ENCODE results near the gene FAM50A. TPM values are rescaled to one million over a fixed set of nuclear protein-coding genes. Genes with fewer than 3 reads are reported as not detected.

FAM50A gene
- total RNA-seq, 1 donor from 2014 or later: 57.6 TPM

DNA sequence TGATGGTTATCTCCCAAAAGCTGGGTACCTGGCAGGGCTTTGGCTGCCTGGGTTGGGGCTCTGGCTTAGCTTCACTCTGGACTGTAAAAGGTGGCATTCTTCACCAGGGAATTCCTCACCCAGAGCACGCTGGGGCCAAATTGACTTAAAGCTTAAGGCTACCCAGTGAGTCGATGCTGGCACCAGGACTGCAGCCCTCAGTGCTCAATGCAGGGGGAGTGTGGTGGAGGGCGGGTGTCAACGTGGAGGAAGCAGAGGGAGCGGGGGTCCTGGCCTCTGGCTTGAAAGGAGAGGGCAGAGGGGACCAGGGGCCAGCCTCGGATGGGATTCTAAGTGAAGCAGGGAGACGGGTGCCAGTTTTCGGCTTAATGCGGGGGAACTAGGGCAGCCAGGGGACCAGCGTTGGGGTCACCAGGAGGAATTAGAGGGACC lies 446 bp upstream of the FAM50A start:
- Mint-ChIP-seq H3K4me3 (peak overlapping the region; percentile 71), H3K9me3 (no peaks in the 10 kb centered on the region), H3K27ac (peak overlapping the region; percentile 88), H3K4me1 (peaks cover 3% of the 10 kb centered on the region), H3K27me3 (ENCODE audit: low read depth) (no peaks in the 10 kb centered on the region), H3K36me3 (peaks cover 11% of the 10 kb centered on the region)
- no peak for DNase-seq (ENCODE audit: low spot score in 2 of 2, unreplicated experiment in 2 of 2)
- TF ChIP-seq, protein P1, sequence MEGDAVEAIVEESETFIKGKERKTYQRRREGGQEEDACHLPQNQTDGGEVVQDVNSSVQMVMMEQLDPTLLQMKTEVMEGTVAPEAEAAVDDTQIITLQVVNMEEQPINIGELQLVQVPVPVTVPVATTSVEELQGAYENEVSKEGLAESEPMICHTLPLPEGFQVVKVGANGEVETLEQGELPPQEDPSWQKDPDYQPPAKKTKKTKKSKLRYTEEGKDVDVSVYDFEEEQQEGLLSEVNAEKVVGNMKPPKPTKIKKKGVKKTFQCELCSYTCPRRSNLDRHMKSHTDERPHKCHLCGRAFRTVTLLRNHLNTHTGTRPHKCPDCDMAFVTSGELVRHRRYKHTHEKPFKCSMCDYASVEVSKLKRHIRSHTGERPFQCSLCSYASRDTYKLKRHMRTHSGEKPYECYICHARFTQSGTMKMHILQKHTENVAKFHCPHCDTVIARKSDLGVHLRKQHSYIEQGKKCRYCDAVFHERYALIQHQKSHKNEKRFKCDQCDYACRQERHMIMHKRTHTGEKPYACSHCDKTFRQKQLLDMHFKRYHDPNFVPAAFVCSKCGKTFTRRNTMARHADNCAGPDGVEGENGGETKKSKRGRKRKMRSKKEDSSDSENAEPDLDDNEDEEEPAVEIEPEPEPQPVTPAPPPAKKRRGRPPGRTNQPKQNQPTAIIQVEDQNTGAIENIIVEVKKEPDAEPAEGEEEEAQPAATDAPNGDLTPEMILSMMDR (IDR thresholded peaks at IDR 0.05; ENCODE audit: unreplicated experiment): no peak

DNA sequence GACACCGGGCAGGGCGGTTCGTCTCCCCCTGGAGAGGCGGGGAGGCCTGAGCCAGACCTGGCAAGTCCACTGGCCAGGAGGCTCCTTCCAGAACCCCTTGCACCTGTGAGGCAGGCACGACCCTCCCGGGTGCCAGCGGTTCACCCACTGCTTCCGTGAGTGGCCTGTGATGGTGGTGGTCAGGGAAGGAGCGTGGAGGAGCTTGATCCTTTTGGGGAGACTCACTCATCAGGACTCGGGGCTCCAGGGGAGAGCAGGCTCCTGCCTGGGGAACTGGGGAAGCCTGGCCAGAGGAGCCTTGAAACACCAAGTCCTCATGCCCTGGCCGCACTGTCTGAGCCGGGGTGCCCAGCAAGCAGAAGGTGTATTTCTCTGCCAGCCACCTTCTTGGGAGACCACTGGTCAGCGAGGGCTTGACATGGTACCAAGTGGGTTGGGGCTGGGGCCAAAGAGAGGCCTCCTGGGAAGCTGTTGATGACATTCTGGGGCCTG lies 860 bp downstream of the FAM50A start:
- H3K27me3 Mint-ChIP-seq (ENCODE audit: low read depth): no peaks in the 10 kb centered on the region
- DNase-seq (ENCODE audit: low spot score in 2 of 2, unreplicated experiment in 2 of 2): no peak
- peaks cover 3% of the 10 kb centered on the region for H3K4me1 Mint-ChIP-seq
- peaks cover 10% of the 10 kb centered on the region for H3K36me3 Mint-ChIP-seq
- TF ChIP-seq, protein P1 (IDR thresholded peaks at IDR 0.05; ENCODE audit: unreplicated experiment): no peak
- no peak overlapping the region for H3K27ac Mint-ChIP-seq
- H3K9me3 Mint-ChIP-seq: no peaks in the 10 kb centered on the region
- H3K4me3 Mint-ChIP-seq: peak overlapping the region; percentile 36

DNA sequence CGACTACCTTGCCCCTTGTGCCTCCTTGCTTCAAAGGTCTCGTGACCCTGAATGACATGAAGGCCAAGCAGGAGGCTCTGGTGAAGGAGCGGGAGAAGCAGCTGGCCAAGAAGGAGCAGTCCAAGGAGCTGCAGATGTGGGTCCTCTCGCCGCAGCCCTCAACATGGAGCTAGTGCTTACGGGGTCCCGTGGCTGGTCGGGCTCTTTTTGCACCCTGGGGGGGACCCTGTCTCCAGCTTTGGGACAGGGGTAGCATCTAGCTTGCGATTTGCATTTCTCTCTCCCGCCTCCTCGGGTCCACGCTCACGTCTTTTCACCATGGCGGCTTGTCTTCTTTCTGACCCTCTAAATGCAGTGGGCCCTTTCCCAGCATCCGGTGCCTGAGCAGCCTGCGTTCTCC lies 1.8 kb downstream of the FAM50A start:
- peaks cover 3% of the 10 kb centered on the region for H3K4me1 Mint-ChIP-seq
- H3K9me3 Mint-ChIP-seq: no peaks in the 10 kb centered on the region
- peaks cover 11% of the 10 kb centered on the region for H3K36me3 Mint-ChIP-seq
- peak overlapping the region; percentile 28 for H3K4me3 Mint-ChIP-seq
- no peaks in the 10 kb centered on the region for H3K27me3 Mint-ChIP-seq (ENCODE audit: low read depth)
- TF ChIP-seq, protein P1 (IDR thresholded peaks at IDR 0.05; ENCODE audit: unreplicated experiment): no peak
- H3K27ac Mint-ChIP-seq: no peak overlapping the region
- DNase-seq (ENCODE audit: low spot score in 2 of 2, unreplicated experiment in 2 of 2): no peak

DNA sequence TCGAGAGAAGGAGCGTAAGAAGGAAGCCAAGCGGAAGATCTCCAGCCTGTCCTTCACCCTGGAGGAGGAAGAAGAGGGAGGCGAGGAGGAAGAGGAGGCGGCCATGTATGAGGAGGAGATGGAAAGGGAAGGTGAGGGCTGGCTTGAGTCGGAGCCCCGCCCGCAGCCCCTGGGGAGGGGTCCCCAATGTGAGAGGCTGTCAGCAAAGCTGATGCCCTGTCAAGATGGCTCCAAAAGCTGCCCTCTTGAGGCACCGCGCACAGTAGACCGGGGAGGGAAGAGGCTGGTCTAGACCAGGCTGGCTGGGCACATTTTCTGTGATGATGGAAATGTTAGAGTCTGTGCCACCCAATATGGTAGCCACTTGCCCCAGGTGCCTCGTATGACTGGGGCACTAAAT lies 2.5 kb downstream of the FAM50A start:
- Mint-ChIP-seq H3K27ac (no peak overlapping the region), H3K36me3 (peaks cover 11% of the 10 kb centered on the region), H3K9me3 (no peaks in the 10 kb centered on the region), H3K4me3 (no peak overlapping the region), H3K4me1 (peaks cover 3% of the 10 kb centered on the region), H3K27me3 (ENCODE audit: low read depth) (no peaks in the 10 kb centered on the region)
- no peak for DNase-seq (ENCODE audit: low spot score in 2 of 2, unreplicated experiment in 2 of 2)
- TF ChIP-seq, protein P1 (IDR thresholded peaks at IDR 0.05; ENCODE audit: unreplicated experiment): no peak

DNA sequence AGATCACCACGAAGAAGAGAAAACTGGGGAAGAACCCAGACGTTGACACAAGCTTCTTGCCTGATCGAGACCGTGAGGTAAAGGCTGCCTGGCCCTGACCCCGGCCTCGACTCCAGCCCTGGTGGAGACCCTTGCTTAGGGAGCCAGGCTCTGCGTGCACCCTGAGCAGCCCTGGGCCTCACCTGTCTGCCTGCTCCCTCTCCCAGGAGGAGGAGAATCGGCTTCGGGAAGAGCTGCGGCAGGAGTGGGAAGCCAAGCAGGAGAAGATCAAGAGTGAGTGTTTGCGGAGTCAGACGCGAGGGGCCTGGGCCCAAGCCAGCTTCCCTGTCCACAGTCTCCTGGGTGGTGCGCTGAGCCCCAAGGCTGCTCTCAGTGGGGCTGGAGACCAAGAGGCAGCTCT lies 4.5 kb downstream of the FAM50A start:
- no peak for DNase-seq (ENCODE audit: low spot score in 2 of 2, unreplicated experiment in 2 of 2)
- no peak overlapping the region for H3K27ac Mint-ChIP-seq
- peaks cover 16% of the 10 kb centered on the region for H3K36me3 Mint-ChIP-seq
- H3K4me1 Mint-ChIP-seq: peaks cover 1% of the 10 kb centered on the region
- TF ChIP-seq, protein P1 (IDR thresholded peaks at IDR 0.05; ENCODE audit: unreplicated experiment): no peak
- peaks cover 8% of the 10 kb centered on the region for H3K9me3 Mint-ChIP-seq
- no peaks in the 10 kb centered on the region for H3K27me3 Mint-ChIP-seq (ENCODE audit: low read depth)
- no peak overlapping the region for H3K4me3 Mint-ChIP-seq

DNA sequence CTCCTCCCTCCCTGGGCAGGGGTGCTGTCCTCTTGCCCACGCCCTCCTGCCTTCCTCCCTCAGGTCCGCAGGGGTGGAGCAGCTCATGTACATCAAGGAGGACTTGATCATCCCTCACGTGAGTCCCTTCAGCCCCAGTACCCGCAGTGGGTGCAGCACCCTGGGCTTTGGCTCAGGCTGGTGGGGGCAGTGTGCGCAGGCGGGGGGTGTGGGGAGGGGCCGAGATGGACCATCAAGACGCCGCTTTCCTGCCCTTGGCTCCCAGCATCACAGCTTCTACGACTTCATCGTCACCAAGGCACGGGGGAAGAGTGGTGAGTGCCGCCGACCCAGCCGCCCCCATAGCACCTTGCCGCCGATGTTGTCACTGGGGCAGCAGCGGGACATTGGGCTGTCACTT lies 5.7 kb downstream of the FAM50A start:
- H3K27me3 Mint-ChIP-seq (ENCODE audit: low read depth): no peaks in the 10 kb centered on the region
- DNase-seq (ENCODE audit: low spot score in 2 of 2, unreplicated experiment in 2 of 2): no peak
- H3K4me3 Mint-ChIP-seq: no peak overlapping the region
- H3K27ac Mint-ChIP-seq: no peak overlapping the region
- TF ChIP-seq, protein P1 (IDR thresholded peaks at IDR 0.05; ENCODE audit: unreplicated experiment): no peak
- peaks cover 16% of the 10 kb centered on the region for H3K36me3 Mint-ChIP-seq
- H3K9me3 Mint-ChIP-seq: peaks cover 8% of the 10 kb centered on the region
- no peaks in the 10 kb centered on the region for H3K4me1 Mint-ChIP-seq
